ENCODE results near the gene ARL6IP5.

DNA sequence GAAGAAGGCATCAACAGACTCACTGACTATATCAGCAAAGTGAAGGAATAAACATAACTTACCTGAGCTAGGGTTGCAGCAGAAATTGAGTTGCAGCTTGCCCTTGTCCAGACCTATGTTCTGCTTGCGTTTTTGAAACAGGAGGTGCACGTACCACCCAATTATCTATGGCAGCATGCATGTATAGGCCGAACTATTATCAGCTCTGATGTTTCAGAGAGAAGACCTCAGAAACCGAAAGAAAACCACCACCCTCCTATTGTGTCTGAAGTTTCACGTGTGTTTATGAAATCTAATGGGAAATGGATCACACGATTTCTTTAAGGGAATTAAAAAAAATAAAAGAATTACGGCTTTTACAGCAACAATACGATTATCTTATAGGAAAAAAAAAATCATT lies 19.8 kb downstream of the ARL6IP5 start:
- TF ChIP-seq, protein P1, sequence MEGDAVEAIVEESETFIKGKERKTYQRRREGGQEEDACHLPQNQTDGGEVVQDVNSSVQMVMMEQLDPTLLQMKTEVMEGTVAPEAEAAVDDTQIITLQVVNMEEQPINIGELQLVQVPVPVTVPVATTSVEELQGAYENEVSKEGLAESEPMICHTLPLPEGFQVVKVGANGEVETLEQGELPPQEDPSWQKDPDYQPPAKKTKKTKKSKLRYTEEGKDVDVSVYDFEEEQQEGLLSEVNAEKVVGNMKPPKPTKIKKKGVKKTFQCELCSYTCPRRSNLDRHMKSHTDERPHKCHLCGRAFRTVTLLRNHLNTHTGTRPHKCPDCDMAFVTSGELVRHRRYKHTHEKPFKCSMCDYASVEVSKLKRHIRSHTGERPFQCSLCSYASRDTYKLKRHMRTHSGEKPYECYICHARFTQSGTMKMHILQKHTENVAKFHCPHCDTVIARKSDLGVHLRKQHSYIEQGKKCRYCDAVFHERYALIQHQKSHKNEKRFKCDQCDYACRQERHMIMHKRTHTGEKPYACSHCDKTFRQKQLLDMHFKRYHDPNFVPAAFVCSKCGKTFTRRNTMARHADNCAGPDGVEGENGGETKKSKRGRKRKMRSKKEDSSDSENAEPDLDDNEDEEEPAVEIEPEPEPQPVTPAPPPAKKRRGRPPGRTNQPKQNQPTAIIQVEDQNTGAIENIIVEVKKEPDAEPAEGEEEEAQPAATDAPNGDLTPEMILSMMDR (conservative IDR thresholded peaks at IDR 0.05; ENCODE audit: low read depth, low read length): no peak
- no peak for TF ChIP-seq EZH2 (IDR thresholded peaks at IDR 0.05; ENCODE audit: low read length, unreplicated experiment)

All from PC-3 (cell line).